Hepatocyte (in vitro differentiated cells): ENCODE results near the gene BBLN.

Experiments used
- EZH2 ChIP-seq: fragments of 200-600 bp; sonication (generic); IDR thresholded peaks from 2 replicates; pipeline ENCODE4 v1.6.1; 2016; ENCODE audit warnings: antibody characterized with exemption, mild to moderate bottlenecking, borderline replicate concordance
- EZH2phosphoT487 ChIP-seq: fragments of 200-600 bp; sonication (generic); IDR thresholded peaks from one replicate; pipeline ENCODE4 v1.6.1; 2018; ENCODE audit warnings: antibody characterized with exemption, mild to moderate bottlenecking, low read depth, moderate library complexity; ENCODE audit not compliant: unreplicated experiment, severe bottlenecking
- TF ChIP-seq, protein P1 (sequence below): fragments of 200-600 bp; sonication (generic); IDR thresholded peaks from 2 replicates; pipeline ENCODE4 v1.5.1; 2016; ENCODE audit warnings: antibody characterized with exemption, mild to moderate bottlenecking; ENCODE audit not compliant: poor library complexity

DNA sequence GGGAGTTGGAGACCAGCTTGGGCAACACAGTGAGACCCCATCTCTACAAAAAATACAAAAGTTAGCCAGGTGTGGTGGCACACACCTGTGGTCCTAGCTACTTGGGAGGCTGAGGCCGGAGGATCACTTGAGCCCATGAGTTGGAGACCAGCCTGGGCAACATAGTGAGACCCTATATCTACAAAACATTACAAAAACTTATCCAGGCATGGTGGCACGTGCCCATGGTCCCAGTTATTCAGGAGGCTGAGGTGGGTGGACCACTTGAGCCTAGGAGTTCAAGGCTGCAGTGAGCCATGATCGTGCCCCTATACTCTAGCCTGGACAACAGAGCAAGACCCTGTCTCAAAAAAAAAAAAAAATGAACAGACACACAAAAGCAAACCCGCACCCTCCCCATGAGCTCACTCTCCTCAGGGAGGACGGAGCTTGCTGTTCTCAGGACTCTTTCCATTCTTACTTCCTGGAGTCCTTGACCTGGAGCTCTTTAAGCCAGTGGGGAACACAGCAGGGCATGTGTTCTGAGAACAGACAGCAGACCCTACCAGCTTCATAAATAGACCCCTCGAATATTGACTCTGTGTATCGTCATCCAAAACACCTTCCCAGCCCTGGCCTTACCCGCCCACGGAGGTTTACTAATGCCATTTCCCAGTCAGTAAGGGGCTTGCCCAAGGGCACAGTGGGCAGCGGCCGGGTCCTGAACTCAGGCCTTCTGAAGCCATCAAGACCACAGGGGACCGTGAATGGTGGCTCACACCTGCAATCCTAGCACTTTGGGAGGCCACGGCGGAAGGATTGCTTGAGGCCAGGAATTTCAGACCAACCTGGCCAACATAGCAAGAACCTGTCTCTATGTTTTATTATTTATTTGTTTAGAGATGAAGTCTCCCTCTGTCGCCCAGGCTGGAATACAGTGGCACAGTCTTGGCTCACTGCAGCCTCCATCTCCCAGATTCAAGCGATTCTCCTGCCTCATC is 43.7 kb upstream of the BBLN start:
- no peak for TF ChIP-seq EZH2phosphoT487
- TF ChIP-seq, protein P1, sequence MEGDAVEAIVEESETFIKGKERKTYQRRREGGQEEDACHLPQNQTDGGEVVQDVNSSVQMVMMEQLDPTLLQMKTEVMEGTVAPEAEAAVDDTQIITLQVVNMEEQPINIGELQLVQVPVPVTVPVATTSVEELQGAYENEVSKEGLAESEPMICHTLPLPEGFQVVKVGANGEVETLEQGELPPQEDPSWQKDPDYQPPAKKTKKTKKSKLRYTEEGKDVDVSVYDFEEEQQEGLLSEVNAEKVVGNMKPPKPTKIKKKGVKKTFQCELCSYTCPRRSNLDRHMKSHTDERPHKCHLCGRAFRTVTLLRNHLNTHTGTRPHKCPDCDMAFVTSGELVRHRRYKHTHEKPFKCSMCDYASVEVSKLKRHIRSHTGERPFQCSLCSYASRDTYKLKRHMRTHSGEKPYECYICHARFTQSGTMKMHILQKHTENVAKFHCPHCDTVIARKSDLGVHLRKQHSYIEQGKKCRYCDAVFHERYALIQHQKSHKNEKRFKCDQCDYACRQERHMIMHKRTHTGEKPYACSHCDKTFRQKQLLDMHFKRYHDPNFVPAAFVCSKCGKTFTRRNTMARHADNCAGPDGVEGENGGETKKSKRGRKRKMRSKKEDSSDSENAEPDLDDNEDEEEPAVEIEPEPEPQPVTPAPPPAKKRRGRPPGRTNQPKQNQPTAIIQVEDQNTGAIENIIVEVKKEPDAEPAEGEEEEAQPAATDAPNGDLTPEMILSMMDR = no peak
- TF ChIP-seq EZH2 = no peak
